Measurements from ENCODE around the gene WNT7B. TPM values are rescaled to one million over a fixed set of nuclear protein-coding genes. Genes with fewer than 3 reads are reported as not detected.

The WNT7B gene
- polyA plus RNA-seq, 4 donors = 8.8 to 15.9 (median 10.8) TPM

- DNase-seq (ENCODE audit: low read depth in 4 of 4, low spot score in 2 of 4) = no peak
Observed at GRCh38 chr22:45933506-45934167, 43.3 kb downstream of the WNT7B start.

DNA sequence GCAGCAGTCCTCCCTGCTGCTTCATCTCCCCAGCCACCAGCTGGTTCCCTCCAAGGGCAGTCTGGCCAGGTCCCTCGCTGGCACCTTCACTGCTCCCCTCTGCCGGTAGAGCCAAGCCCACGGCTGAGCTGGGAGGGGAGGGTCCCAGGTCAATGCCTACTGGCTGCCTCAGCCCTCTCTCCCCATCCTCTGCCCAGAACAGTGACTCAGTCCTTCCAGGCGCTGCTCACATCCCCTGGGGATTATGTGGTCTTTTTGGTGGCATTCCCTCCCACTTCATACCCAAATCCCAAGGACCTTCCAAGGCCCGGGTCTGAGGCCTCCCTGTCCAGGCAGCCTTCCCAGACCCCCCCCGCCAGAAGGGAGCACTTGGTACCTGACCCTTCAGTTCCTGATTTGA is 44.9 kb downstream of the WNT7B start:
- DNase-seq (ENCODE audit: low read depth in 4 of 4, low spot score in 2 of 4) = no peak

- no peak for DNase-seq (ENCODE audit: low read depth in 4 of 4, low spot score in 2 of 4)
Observed at GRCh38 chr22:45931042-45931441, 45.9 kb downstream of the WNT7B start.

DNA sequence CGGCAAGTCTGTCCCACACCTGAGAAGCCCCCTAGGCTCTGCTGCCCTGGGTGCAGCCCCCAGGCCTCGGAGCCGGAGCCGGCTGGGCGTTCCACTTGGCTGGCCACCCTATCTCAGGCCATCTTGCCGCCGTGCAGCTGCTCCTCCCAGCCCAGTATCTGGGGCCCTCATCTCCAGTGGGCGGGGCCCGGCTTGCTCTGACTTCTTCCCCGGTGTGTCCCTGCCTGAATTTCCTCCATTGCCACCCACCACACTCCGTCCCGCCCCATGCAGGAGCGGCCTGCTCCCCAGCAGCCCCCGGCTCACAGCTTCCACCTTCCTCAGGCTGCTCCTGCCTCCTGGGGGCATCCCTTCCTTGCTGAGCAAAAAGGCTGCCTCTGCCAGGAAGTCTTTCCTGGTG is 46.6 kb downstream of the WNT7B start:
- no peak for DNase-seq (ENCODE audit: low read depth in 4 of 4, low spot score in 2 of 4)

- DNase-seq (ENCODE audit: low read depth in 4 of 4, low spot score in 2 of 4) = no peak
Observed at GRCh38 chr22:45929649-45930048, 47.3 kb downstream of the WNT7B start.

- no peak for DNase-seq (ENCODE audit: low read depth in 4 of 4, low spot score in 2 of 4)
Observed at GRCh38 chr22:45928726-45929368, 48.1 kb downstream of the WNT7B start.

DNA sequence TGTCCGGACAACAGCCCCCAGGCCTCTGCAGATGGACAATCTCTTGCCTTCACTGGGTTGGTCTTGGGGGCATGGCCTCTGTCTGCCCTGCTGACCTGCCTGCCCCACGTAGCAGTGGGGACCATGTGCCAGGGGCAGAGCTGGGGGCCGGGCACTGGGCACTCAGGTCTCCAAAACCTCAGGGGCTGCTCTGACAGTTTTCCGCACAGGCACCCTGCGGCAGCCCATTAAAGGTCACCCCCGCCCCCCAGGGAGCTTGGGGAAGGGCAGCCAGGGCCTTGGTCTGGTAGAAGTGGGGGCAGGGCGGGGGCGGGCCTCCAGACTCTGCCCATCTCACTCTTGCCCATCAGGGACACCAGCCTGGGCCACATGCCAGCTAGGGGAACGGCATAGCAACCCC is 49.9 kb downstream of the WNT7B start:
- DNase-seq (ENCODE audit: low read depth in 4 of 4, low spot score in 2 of 4) = no peak

GRCh38 chr22:45926433-45926832 is 50.5 kb downstream of the WNT7B start:
- DNase-seq (ENCODE audit: low read depth in 4 of 4, low spot score in 2 of 4) = no peak

DNA sequence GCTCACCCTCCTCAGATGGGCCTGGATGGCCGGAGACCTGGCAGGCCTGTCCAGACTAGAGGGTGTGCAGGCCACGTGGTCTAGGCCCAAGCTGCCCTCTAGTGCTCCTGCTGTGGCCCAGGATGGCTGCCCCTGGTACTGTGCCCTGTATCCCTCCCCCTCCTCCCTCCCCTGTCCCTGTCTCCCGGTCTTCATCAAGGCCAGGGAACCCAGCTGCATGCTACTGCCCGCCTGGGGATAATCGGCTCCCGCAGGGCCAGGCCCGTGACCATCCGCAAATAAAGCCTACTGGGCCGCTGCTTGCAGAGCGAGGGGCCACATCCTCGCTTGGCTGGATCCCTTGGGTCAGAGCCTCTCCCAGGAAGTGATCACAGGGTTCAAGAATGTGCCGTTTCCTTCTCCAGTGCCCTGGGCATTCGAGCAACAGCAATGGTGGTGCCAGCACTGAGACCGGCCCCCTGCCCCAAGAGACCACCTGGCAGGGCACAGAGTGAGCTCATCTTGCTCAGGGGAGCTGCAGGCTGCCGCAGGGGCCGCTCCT is 51.1 kb downstream of the WNT7B start:
- no peak for DNase-seq (ENCODE audit: low read depth in 4 of 4, low spot score in 2 of 4)

DNA sequence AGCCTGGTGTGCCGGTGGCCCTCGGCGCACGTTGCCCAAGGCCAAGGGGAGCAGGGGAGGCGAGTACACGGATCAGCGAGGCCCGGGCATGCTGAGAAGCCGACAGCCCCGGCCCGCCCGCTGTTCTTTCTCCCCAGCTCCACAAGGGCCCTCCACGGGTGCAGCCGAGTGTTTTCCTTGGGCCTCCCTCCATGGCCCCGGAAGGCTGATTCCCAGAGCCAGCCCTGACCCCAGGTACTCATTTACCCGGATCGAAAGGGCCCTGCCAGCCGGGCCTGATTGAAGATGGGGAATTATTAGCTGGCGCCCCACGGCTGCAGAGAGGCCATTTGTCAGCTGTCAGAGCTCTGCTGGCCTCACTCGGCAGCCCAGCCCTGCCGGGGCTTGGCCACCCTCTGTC is 53.1 kb downstream of the WNT7B start:
- DNase-seq (ENCODE audit: low read depth in 4 of 4, low spot score in 2 of 4) = no peak

DNA sequence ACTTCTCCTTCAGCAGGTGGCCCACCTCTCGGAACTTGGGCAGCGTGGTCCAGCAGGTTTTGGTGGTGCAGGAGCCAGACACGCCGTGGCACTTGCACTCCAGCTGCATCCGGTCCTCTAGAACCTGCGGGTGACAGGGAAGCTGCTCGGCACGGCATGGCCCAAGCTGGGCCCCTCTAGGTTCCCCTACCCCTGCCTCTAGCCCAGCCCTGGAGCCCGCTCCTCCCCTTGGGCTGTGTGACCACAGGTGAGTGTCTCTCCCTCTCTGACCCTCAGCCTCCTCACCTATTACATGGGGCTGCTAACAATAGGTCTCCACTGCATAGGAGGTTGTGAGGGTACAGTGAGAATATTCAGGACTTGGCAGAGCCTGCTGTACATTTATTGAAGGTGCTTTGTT is 53.8 kb downstream of the WNT7B start:
- DNase-seq (ENCODE audit: low read depth in 4 of 4, low spot score in 2 of 4) = no peak

DNA sequence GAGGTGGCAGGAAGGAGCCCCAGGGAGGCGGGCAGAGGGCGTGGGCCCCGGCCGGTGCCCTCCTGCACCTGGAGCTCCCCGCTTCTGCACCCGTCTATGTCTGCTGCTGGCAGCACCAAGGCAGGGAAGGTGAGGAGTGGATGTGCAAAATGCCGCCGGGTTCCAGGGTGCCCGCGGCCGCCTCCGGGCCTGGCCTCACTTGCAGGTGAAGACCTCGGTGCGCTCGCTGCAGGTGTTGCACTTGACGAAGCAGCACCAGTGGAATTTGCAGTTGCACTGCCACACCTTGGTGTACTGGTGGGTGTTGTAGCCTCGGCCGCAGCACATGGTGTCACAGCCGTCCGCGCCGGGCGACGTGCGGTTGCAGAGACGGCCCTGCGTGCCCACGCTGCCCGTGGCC is 54.3 kb downstream of the WNT7B start:
- no peak for DNase-seq (ENCODE audit: low read depth in 4 of 4, low spot score in 2 of 4)

DNA sequence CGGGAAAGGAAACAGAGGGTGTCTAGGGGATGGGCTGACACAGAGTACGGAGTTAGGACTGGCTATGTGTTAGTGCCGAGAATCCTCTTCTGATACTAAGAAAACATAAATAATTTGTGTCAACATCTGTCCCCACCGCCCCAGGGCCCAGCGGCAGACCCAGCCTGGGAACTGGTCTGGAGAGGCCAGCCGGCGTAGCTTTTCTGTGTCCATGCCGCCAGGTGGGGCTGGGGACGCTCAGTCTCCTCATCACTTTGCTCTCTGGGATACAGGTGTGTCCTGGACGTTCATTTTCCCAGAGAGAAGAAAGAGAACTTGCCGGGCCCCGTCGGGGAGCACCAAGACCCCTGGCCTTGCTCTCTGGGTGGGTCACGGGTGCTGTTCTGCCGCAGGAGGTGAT is 54.7 kb downstream of the WNT7B start:
- DNase-seq (ENCODE audit: low read depth in 4 of 4, low spot score in 2 of 4) = no peak

DNA sequence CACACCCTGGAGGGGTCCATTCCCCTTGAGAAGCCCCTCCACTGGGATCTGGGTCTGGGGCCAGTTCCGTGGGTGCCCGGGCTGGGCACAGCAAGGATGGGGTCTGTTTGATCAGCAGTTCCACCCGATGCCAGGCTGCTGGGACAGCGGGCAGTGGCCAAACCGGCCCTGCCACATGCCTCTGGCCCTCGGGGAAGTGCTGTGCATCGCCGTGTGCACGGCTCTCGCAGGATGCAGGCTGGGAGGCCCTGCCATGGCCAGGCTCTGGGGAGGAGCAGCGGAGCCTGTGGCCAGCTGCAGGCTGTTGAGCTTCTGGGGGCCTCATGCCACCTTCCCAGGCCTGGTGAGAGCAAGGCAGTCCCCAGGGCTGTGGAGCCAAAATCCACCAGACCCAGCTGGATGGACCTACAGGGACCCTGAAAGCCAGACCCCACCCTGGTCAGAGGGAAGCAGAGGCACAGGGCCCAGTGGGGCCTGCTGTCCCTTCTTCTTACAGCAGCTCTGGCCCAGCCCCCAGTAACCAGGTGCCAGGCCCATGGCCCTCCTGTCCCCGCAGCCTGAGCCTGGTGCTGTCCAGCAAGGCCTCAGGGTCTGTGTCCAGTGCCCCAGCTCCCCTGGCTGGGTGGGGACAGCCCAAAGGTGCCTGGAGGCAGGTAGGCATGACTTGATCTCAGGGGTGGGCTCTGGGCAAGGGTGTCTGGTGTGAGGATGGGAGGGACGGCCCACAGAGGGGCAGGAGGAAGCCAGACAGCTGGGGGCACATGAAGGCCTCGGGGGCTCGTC is 57.3 kb downstream of the WNT7B start:
- DNase-seq (ENCODE audit: low read depth in 4 of 4, low spot score in 2 of 4) = no peak

DNA sequence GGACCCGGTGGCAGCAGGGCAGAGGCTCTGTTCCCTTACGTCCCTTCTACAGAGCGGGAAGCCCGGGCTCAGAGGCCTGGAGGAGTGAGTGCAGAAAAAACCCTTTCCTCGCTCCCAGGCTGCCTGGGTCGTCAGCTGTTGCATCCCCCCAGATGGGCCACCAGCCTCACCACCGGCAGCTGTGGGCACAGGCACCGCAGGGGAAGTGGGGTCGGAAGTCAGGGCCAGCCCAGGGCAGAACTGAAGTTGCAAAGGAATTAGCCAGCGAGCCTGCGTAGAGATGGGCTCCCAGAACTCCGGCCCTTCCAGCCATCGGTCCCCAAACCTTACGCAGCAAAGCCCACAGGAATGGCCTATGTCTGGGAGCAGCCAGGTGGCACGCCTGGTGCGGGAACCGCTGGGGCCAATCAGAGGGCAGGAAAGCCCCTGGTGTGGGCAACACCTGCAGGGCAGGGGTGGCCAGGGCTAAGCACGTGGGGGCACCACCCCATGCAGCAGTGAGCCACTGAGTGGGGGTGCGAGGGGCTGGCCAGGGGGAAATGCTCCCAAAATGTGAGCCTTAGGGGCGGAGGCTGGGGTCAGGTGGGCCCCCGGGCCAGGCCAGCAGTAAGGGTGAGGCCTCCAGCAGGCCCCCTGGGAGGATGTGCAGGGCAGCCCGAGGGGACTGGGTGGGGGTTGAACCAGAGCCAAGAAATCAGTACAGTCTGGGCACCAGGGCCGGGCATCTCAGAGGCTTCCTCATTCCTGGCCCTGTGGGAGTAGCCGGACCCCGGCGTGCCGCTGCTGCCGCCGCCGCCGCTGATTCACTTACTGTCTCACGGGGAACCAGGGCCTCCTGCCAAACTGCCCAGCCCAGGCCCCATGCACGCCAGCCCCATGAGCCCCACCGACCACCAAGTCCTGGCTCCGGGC is 58.2 kb downstream of the WNT7B start:
- no peak for DNase-seq (ENCODE audit: low read depth in 4 of 4, low spot score in 2 of 4)

- DNase-seq (ENCODE audit: low read depth in 4 of 4, low spot score in 2 of 4) = no peak
Observed at GRCh38 chr22:45917700-45918458, 59.1 kb downstream of the WNT7B start.

- no peak for DNase-seq (ENCODE audit: low read depth in 4 of 4, low spot score in 2 of 4)
Observed at GRCh38 chr22:45917146-45917545, 59.8 kb downstream of the WNT7B start.

- DNase-seq (ENCODE audit: low read depth in 4 of 4, low spot score in 2 of 4) = no peak
Observed at GRCh38 chr22:45916515-45916914, 60.4 kb downstream of the WNT7B start.

DNA sequence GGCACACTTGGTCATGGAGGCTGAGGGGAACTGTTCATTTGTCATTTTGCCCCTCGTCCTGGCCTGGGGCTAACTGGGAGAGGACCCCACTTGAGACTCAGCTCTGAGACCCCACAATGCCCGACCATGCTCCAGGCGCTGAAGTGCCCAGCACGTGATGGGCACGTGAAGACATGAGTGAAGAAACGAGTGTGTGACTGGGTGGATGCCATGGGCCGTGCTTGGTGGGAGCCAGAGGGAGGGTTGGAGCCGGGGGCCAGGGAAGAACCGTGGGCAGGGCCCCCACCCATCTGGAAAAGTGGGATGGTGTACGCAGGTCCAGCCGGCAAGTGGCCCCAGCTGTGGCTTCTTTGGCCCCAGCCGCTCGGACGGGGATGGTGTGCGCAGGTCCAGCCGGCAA is 61.1 kb downstream of the WNT7B start:
- DNase-seq (ENCODE audit: low read depth in 4 of 4, low spot score in 2 of 4) = no peak

GRCh38 chr22:45915151-45915550 is 61.8 kb downstream of the WNT7B start:
- no peak for DNase-seq (ENCODE audit: low read depth in 4 of 4, low spot score in 2 of 4)

Data from left renal cortex interstitium (tissue), 4 donors.